ENCODE data around the gene EPB41.

- TF ChIP-seq RFX5 (IDR thresholded peaks at IDR 0.05; ENCODE audit: borderline replicate concordance, low read depth, low read length) (no peak), MAX (IDR thresholded peaks at IDR 0.05) (no peak), CTCF (IDR thresholded peaks at IDR 0.05; ENCODE audit: control extremely low read depth in 1 of 3, insufficient read depth in 1 of 3, low read depth in 1 of 3, low read length in 3 of 3) (no peak), BRCA1 (IDR thresholded peaks at IDR 0.05; ENCODE audit: low read depth, low read length) (no peak)
Measured at GRCh38 chr1:29011775-29012174, 97.4 kb downstream of the EPB41 start.
